HG02973 (cell line): ENCODE results near the gene DSC3.

Experiments used
- ATAC-seq: cut with Tn5 transposase; IDR thresholded peaks from one replicate; pipeline ENCODE4 v1.9.1; 2021; ENCODE audit warnings: moderate library complexity; ENCODE audit not compliant: unreplicated experiment

DSC3 gene

DNA sequence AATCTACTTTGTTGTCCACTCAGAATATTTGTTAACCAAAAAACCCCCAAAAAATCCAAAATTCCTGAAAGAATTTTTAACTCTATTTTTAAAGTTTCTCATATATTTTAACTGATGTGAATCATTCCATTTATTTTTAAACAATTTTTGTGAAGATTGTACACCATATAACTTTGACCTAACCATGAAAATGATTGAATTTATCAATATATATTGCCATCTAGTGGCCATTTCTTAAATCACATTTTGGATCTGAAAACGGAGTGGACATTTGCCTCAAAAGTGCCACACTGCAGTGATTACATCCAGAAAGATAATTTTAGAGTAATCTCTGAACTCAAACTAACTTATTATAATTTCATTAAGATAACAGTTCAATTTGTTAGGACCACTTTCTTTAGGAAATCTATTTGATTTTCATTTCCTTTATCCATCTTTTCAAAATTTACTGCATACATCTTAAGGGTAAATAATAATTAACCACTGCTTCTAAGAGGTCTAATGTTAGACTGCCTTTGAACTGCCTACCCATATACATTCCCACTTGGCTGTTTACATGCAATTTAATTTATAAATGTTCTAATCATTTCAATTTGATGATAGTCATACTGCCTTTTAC, 71.1 kb downstream of the DSC3 start:
- no peak for ATAC-seq

DNA sequence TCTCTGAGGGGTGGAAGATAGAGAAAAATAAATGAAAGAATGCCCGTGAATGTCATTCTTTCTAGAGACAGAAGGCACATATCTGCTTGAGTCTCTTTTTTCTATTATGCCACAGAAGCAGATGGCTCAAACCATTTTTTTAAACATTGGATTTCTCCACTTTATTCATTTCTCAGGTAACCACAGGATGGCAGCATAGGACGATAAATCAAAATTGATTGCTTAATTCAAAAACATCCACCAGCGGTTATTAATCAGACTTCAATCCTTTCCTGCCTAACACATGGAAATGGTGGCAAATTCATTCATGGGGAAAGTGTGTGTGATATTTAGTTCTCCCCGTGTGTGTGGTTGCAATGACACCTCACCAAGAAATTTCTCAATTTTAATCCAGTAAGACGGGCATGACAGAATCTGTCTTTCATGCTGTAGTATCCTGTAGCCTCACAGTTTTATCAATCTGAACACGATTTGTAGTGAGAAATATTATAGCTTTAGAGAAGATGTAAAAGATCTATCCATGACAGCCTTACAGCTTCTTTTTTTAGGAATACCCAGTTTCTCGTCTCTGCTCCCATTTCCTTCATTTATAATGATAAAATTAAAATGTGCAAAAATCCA, 72.2 kb downstream of the DSC3 start:
- ATAC-seq: no peak

DNA sequence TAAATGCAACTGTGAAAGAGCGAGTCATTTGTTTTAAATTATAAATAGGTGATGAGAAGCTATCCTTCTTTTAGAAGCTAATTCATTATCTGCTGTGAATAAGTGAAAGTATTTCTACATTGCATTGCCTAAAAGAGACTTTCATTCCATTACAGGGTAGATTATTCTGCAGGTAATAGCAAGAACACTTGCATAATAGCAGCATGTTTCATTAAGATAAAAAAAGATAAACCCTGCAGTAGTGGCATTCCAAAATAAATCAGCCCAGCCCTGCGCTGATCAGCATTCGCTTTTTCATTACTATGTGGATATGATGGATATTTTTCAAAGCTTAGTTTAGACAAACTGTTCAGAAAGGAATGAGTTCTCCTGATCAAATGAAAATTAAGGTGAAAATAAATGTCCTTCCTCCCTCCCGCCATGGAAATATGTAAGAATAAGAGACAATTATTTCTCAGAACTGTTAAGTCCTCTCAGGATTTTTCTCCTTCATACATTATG, 72.8 kb downstream of the DSC3 start:
- no peak for ATAC-seq

DNA sequence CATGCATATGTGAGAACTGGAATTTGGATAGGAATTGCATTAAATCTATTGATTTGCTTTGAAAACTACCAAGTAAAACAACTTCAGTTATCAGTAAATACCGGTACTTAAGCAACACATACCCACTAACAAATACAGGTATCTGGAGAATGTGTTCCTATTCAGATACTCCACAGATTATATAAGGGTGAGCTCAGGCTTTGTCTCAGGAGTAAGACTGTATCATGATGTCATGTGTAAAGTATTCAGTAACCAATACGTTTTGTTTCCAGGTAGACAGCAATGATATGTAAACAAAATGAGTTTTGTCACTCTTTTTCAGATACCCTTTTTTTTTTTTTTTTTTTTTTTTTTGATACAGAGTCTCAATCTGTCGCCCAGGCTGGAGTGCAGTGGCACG, 74.8 kb downstream of the DSC3 start:
- ATAC-seq: no peak

DNA sequence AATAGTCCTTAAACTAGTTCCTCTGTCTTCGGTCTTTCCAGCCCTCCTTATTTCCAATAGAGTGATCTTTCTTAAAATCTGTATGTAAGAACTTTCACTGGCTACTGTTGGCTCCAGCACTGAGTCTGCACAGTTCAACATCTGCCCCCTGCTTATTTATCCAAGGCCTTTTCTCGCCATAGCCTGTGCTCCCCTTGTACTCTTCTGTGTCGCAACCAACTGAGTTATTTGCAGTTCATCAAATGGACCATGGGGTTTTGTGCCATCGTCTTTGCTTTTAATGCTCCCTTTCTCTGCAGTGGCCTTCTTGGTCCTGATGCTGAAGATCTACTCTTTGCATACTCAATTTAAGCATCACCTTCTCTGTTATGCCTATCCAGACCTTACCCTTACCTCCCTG, 77.3 kb downstream of the DSC3 start:
- ATAC-seq: no peak

DNA sequence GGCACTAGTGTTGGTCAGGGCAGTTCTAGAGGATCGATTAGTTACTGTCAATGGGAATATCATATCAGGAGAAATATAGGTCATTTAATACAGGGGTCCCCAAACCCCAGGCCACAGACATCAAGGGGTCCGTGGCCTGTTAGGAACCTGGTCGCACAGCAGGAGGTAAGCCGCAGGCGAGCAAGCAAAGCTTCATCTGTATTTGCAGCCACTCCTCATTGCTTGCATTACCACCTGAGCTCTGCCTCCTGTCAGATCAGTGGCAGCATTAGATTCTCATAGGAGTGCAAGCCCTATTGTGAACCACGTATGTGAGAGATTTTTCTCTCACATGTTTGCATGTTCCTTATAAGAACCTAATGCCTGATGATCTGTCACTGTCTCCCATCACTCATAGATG, 81.9 kb downstream of the DSC3 start:
- ATAC-seq: no peak

DNA sequence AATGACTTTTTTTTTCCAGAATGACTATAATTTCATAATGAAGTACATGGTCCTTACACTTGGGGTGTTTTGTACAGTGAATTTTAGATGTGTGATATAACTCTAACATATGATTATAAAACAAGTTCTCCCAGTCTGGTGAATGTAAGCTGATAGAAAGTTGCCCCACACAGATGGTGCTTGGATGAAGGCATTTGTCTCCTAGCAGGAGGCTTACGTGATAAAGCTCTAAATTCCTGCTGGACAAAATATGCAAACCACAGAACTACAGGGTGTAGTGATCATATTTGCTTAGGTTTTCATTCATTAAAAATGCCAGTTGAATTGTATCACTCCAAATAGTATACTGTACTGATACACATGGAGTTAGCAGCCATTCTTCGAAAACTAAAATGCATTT, 85.5 kb downstream of the DSC3 start:
- ATAC-seq: no peak

DNA sequence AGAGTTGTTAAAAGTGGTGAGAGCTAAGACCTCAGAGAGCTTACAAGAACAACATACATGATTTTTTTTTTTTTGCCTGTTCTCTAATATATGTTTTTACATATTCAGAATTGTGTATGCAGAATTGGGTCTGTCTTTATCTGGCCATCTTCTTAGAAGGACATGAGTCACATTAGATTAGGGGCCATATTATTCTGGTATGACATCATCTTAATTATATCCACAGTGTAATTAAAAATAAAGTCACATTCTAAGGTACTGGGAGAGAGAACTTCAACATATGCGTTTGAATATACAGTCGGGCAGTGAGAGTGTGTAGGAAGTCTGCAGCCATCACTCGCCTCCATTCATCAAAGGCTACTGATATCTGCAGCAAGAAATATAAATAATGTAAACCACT, 88.3 kb downstream of the DSC3 start:
- no peak for ATAC-seq

DNA sequence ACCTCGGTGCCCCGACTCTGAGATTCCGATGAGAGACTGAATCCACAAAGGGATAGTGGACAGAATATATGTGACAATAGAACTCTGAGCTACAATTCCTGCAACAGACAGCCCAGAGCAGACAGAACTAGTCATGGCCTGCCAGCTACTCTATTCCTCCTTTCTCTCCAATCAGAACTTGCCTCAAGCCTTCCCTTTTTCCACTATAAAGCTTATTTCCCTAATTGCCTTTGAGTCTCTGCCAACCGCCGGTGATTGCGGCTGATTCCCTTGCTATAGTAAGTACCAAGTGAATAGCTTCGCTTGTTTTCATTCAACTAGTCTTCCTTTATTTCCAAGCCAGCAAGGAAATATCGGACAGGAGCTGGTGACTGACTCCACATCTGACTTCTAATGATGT, 96.8 kb downstream of the DSC3 start:
- ATAC-seq: no peak

DNA sequence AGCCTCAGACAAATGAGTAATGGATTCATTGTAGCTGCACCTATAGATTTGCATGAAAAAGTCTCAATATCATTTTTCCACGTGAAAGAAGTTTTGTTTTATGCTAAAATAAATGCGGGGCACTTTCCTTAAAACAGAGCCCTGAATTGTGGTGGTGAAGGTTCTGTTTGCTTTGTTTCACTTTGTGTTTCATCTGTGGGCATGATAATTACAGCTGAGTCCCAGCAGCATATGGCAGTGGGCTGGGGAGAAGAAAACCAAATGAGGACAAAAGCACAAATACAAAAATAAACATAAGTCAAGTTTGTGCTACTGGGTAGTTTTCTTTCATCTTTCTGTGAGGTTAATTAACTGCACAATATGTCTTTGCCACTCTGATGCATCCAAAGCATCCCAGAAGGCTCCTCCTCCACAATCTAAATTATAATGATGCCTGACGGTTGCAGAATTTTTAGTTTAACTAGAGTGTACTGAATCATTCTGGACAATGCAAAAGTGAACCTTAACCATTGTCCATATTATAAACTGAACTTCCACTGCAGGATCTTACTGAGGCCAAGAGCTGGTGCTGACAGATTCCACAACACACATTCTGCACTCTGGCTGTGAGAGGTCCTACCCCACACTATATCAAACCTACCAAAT, 97.6 kb downstream of the DSC3 start:
- ATAC-seq: no peak

DNA sequence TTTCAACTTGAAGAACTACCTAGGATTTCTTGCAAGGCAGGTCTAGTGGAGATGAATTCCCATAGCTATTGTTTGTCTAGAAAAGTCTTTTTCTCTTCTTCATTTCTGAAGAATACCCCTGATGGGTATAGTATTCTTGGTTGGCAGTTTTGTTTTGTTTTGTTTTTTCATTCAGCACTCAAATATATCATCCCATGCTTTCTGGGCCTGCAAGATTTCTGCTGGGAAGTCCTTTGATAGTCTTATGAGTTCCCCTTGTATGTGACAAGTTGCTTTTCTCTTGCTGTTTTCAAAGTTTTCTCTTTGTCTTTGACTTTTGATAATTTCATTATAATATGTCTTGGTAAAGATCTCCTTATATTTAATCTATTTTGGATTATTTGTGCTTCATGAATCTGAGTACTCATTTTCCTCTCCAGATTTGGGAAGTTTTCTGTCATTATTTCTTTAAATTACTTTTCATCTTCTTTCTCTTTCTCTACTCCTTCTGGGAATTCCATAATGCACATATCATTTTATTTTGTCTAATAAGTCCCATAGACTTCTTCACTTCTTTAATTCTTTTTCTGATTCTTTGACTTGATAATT, 101.5 kb downstream of the DSC3 start:
- ATAC-seq: no peak
